Effector memory CD4-positive, alpha-beta T cell (primary cell): Measurements from ENCODE around the gene CCL8.
A peak's percentile ranks its signal among the peaks of the same experiment; 100 is the strongest.

ENCODE experiments used
- DNase-seq, 3 donors: peaks; one replicate each; pipeline ENCODE4 v3.0.0-alpha.2; 2020
- H3K27ac ChIP-seq: 2 replicates; pipeline ENCODE4 v1.7.0; 2013; ENCODE audit warnings: mild to moderate bottlenecking, low read length, moderate library complexity; ENCODE audit not compliant: insufficient read depth, poor library complexity, severe bottlenecking
- H3K27me3 ChIP-seq: replicated peaks from 2 replicates; pipeline ENCODE4 v1.7.0; 2013; ENCODE audit warnings: mild to moderate bottlenecking, low read length; ENCODE audit not compliant: insufficient read depth, control insufficient read depth, poor library complexity, severe bottlenecking
- H3K36me3 ChIP-seq: 2 replicates; pipeline ENCODE4 v1.7.0; 2013; ENCODE audit warnings: mild to moderate bottlenecking, low read length, moderate library complexity; ENCODE audit not compliant: control insufficient read depth, insufficient read depth
- H3K4me1 ChIP-seq: 2 replicates; pipeline ENCODE4 v1.7.0; 2013; ENCODE audit warnings: low read length, mild to moderate bottlenecking; ENCODE audit not compliant: control insufficient read depth, insufficient read depth, poor library complexity, severe bottlenecking
- H3K4me3 ChIP-seq: 2 replicates; pipeline ENCODE4 v1.7.0; 2013; ENCODE audit warnings: low read length, low read depth, mild to moderate bottlenecking; ENCODE audit not compliant: insufficient read depth, poor library complexity, severe bottlenecking
- H3K9me3 ChIP-seq: 2 replicates; pipeline ENCODE4 v1.7.0; 2013; ENCODE audit warnings: mild to moderate bottlenecking, low read length, moderate library complexity; ENCODE audit not compliant: control insufficient read depth

CCL8 gene

DNA sequence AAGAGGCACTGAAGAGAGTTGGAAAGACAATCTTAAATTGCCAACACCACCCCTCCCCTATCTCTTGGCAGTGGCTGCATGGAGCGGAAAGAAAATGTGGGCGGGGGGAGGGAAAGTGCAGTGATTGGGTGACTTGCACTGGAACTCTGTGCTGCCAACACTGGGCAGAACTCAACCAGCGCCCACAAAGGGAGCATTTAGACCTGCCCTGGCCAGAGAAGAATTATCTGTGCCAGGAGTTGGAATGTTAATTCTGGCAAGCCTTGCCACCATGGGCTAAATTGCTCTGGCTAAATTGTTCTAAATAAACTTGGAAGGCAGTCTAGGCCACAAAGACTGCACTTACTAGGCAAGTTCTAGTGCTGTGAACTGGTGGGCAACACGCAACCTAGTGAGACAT is 30.5 kb downstream of the CCL8 start:
- no peaks in the 10 kb centered on the region for H3K9me3 ChIP-seq
- H3K27me3 ChIP-seq, result no peaks in the 10 kb centered on the region
- H3K36me3 ChIP-seq, result no peaks in the 10 kb centered on the region
- no peaks in the 10 kb centered on the region for H3K4me1 ChIP-seq
- no peak for DNase-seq
- no peak overlapping the region for H3K27ac ChIP-seq
- no peak overlapping the region for H3K4me3 ChIP-seq

DNA sequence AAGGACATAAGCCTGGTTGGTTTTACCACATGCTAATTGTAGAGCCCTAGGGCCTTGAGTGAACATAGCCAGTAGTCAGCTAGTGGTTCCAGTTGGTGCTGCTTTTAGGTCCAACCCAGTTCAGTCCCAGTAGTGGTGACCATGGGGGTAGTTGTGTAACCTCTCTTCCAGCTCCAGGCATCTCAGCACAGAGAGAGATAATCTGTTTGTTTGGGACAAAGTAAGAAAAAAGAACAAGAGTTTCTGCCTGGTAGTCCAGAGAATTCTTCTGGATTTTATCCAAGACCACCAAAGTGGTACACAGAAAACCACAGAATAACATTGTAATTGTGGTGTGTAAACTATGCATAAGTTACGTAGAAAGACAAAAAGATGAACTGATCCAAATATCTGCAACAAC is 31.9 kb downstream of the CCL8 start:
- no peak overlapping the region for H3K4me3 ChIP-seq
- H3K9me3 ChIP-seq, result no peaks in the 10 kb centered on the region
- no peaks in the 10 kb centered on the region for H3K4me1 ChIP-seq

DNA sequence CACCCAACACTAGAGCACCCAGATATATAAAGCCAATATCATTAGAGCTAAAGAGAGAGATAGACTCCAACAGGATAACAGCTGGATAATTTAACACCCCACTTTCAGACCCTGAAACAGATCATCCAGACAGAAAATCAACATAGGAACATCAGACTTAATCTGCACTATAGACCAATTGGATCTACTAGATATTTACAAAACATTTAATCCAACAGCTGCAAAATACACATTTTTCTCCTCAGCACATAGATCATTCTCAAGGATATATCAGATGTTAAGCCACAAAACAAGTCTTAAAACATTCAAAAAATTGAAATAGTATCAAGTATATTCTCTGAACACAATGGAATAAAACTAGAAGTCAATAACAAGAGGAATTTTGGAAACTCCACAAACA is 33.0 kb downstream of the CCL8 start:
- Histone ChIP-seq H3K27me3 (no peaks in the 10 kb centered on the region), H3K9me3 (no peaks in the 10 kb centered on the region), H3K27ac (no peak overlapping the region), H3K36me3 (no peaks in the 10 kb centered on the region), H3K4me3 (no peak overlapping the region), H3K4me1 (no peaks in the 10 kb centered on the region)
- DNase-seq, result no peak

More for the DNA sequence above, 31.9 kb downstream of the CCL8 start:
- no peaks in the 10 kb centered on the region for H3K36me3 ChIP-seq
- no peak overlapping the region for H3K27ac ChIP-seq
- no peaks in the 10 kb centered on the region for H3K27me3 ChIP-seq
- DNase-seq, result no peak

DNA sequence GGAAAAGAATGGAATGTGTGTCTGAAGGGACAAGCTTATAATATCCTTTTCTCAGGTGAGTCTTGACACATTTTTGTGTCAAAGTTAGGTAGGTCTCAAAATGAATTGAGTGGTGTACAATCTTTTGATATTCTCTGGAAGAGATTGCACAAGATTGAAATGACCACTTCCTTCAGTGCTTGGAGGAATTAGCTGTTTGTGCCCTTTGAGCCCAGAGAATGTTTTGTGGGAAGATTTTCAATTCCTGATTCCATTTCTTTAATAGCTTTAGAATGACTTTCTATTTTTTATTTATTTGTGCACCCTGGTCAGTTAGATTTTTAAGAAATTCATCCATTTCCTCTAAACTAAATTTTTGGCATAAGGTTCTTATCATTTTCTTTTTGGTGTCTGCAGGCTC is 35.4 kb downstream of the CCL8 start:
- H3K9me3 ChIP-seq, result no peaks in the 10 kb centered on the region
- no peak overlapping the region for H3K27ac ChIP-seq
- no peak overlapping the region for H3K4me3 ChIP-seq
- no peaks in the 10 kb centered on the region for H3K36me3 ChIP-seq
- DNase-seq, result no peak
- H3K4me1 ChIP-seq, result no peaks in the 10 kb centered on the region
- no peaks in the 10 kb centered on the region for H3K27me3 ChIP-seq

DNA sequence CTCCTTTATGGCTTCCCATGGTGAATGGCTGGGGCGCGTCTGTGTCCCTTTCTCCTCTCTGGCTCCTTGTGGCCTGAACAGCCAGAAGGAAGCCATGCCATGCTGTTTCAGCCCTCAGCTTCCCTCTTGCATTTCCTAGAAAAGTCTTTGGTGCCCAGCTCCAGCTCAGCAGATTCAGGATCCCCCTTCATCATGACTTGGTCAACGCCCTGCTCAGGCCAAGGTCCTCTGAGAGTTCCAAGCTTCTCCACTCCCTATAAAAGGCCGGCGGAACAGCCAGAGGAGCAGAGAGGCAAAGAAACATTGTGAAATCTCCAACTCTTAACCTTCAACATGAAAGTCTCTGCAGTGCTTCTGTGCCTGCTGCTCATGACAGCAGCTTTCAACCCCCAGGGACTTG is 37.0 kb downstream of the CCL8 start, which contains the start of gene CCL13:
TSS of gene CCL13 (plus strand) at position 287 of the 400 bp plus-strand sequence. CDS start at position 334, 47 bp downstream.
- H3K27me3 ChIP-seq, result no peaks in the 10 kb centered on the region
- no peaks in the 10 kb centered on the region for H3K36me3 ChIP-seq
- H3K9me3 ChIP-seq, result no peaks in the 10 kb centered on the region
- H3K4me3 ChIP-seq, result no peak within 1 kb of the TSS
- no peaks in the 10 kb centered on the region for H3K4me1 ChIP-seq
- no peak for DNase-seq
- H3K27ac ChIP-seq, result no peak within 1 kb of the TSS

DNA sequence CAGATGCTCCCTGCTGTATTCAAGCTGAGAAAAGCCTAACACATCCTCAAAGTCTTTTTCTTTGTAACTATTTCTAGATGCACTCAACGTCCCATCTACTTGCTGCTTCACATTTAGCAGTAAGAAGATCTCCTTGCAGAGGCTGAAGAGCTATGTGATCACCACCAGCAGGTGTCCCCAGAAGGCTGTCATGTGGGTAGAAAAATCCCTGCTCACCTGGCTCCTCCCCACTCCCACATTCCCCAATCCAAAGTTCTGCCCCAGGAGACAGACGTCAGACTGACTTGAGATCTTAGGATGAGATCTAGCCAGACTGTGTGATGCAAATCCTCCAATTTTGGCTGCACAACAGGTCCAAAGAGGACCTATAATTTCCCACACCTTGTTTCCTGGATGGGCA is 38.2 kb downstream of the CCL8 start:
- no peak for DNase-seq
- H3K4me1 ChIP-seq, result no peaks in the 10 kb centered on the region
- H3K36me3 ChIP-seq, result no peaks in the 10 kb centered on the region
- no peaks in the 10 kb centered on the region for H3K9me3 ChIP-seq
- no peak overlapping the region for H3K27ac ChIP-seq
- H3K4me3 ChIP-seq, result no peak overlapping the region
- H3K27me3 ChIP-seq, result no peaks in the 10 kb centered on the region

DNA sequence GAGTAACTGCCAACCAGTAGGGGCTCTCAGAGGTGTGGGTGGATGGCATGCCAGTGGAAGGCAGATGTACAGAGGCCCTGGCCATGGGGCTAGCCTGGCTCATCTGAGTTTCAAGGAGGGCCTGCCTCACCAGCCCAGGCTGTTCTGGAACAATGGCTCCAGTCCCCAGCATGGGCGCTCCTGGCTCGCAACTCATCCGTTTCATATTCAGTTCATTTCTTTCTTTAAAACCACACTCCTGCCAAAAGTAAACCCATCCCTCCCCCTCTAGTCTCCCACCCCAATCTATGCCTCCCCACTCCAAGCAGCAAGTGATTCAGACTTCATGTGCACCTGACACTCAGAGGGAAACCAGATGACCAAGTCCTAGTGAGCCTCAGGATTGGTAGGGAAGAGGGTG is 39.4 kb downstream of the CCL8 start:
- no peaks in the 10 kb centered on the region for H3K9me3 ChIP-seq
- no peak overlapping the region for H3K27ac ChIP-seq

DNA sequence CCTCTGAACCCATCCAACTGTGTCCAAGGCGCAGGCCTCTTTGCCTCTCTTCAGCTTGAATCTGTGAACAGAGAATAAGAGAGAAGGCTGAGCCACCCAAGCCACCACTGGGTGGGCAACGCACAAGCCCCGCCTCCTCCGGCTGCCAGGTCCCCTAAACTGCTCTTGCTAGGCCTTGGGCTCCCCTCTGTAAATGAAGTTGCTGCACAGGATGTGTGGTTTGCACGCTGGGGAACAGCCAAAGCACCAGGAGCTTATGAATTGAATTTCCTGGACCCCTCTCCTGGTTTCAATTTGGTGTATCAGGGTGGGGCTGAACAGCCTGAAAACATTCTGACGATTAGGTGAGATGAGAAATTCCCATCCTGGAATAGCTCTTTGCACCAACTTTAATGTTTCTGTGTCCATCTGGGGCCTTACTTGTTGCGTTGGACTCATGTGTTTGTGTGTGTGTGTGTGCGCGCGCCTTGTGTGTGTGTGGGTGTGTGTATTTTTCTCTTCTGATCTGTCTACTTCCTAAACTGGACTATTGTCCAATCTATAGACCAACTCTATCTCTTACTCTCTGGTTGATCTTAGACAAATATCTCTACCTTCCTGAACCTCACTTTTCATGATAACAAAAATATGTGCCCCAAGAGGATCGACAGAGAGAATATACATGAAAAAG is 41.5 kb downstream of the CCL8 start:
- Histone ChIP-seq H3K9me3 (no peaks in the 10 kb centered on the region), H3K27ac (no peak overlapping the region), H3K36me3 (no peaks in the 10 kb centered on the region), H3K27me3 (no peaks in the 10 kb centered on the region), H3K4me3 (no peak overlapping the region), H3K4me1 (no peaks in the 10 kb centered on the region)
- DNase-seq, result no peak

More for the DNA sequence above, 39.4 kb downstream of the CCL8 start:
- H3K36me3 ChIP-seq, result no peaks in the 10 kb centered on the region
- DNase-seq, result no peak
- no peak overlapping the region for H3K4me3 ChIP-seq
- no peaks in the 10 kb centered on the region for H3K27me3 ChIP-seq
- no peaks in the 10 kb centered on the region for H3K4me1 ChIP-seq

DNA sequence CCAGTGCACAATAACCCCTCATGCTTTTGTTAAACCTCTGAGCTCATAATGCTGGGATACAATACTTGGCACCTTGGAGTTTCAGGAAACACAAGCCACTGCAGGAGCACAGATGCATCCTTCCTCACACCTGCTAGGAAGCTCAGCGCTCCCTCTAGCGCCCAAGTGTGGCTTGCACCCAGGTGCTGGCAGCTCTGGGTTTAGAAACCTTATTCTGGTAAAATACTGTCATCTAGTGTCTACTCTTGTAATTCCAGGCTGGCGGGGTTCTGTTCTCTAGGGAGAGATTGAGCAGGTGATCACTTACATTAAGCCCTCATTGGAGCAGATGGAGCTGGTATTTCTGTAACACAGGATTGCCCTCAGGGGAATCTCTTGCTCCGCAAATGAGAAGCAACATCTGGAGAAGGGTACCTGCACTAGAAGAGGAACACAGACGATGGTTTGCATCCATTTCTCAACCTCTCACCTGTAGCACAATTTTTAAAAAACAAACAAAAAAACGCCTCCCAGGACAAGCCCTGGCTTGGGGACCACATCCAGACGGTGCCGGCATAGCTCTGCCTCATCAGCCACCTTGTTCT is 42.3 kb downstream of the CCL8 start:
- peak in 2 of 3 donors; percentile 4 to 18 for DNase-seq
- H3K27me3 ChIP-seq, result no peaks in the 10 kb centered on the region
- H3K27ac ChIP-seq, result no peak overlapping the region
- H3K4me3 ChIP-seq, result no peak overlapping the region
- H3K36me3 ChIP-seq, result no peaks in the 10 kb centered on the region
- H3K9me3 ChIP-seq, result no peaks in the 10 kb centered on the region
- H3K4me1 ChIP-seq, result no peaks in the 10 kb centered on the region

DNA sequence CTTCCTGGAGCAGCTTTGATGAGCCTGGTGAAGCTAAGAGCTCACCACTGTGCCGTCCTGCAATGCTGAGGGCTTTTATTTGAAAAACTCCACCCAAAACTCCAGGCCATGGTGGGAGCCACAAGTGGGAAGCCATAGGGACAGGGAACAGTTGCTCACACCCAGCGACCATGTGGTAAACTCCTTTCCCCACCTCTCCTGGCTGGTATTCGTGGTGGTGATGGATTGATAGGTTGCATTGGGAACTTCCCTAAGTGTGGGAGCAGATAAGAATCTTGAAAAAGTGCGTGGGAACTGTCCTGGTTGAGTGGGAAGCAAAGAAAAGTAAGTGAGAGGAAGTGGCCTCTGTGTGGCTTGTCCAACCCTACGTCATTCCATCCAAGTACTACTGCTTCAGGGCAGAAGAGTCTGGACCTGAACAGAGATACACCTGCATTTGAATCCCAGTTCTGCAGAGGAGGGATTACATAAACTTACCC is 44.0 kb downstream of the CCL8 start, which contains the start of gene CCL1:
TSS of gene CCL1 (minus strand) at position 51 of the 479 bp plus-strand sequence. CDS start 72 bp downstream, outside the sequence.
- Histone ChIP-seq H3K4me1 (no peaks in the 10 kb centered on the region), H3K9me3 (no peaks in the 10 kb centered on the region), H3K4me3 (no peak within 1 kb of the TSS), H3K27ac (no peak within 1 kb of the TSS), H3K36me3 (no peaks in the 10 kb centered on the region), H3K27me3 (no peaks in the 10 kb centered on the region)
- DNase-seq, result no peak
